GM21717 (cell line): ENCODE data around the gene ZBTB7B.

Experiments used
- ATAC-seq: cut with Tn5 transposase; IDR thresholded peaks from one replicate; pipeline ENCODE4 v1.9.1; 2021; ENCODE audit warnings: mild to moderate bottlenecking, moderate library complexity; ENCODE audit not compliant: unreplicated experiment

ZBTB7B gene

GRCh38 chr1:155014709-155015508, 12.3 kb downstream of the ZBTB7B start:
- ATAC-seq, result no peak

- no peak for ATAC-seq
Observed at GRCh38 chr1:155015527-155016230, 13.1 kb downstream of the ZBTB7B start.

GRCh38 chr1:155016231-155016831, 13.7 kb downstream of the ZBTB7B start:
- no peak for ATAC-seq

- ATAC-seq, result peak; percentile 56
Observed at GRCh38 chr1:155017041-155017945, 14.7 kb downstream of the ZBTB7B start.

- no peak for ATAC-seq
Observed at GRCh38 chr1:155017946-155018316, 15.3 kb downstream of the ZBTB7B start.

GRCh38 chr1:155018617-155019348, 16.2 kb downstream of the ZBTB7B start:
- ATAC-seq, result no peak

- no peak for ATAC-seq
Observed at GRCh38 chr1:155019377-155020245, 17.0 kb downstream of the ZBTB7B start.

GRCh38 chr1:155022136-155022926, 19.7 kb downstream of the ZBTB7B start:
- ATAC-seq, result no peak

- no peak for ATAC-seq
Observed at GRCh38 chr1:155022927-155023236, 20.3 kb downstream of the ZBTB7B start.

GRCh38 chr1:155023627-155024026, 21.0 kb downstream of the ZBTB7B start:
- no peak for ATAC-seq

GRCh38 chr1:155024315-155024714, 21.7 kb downstream of the ZBTB7B start:
- ATAC-seq, result no peak

GRCh38 chr1:155026154-155026553, 23.6 kb downstream of the ZBTB7B start:
- ATAC-seq, result no peak

GRCh38 chr1:155026588-155026987, 24.0 kb downstream of the ZBTB7B start:
- ATAC-seq, result no peak

- ATAC-seq, result no peak
Observed at GRCh38 chr1:155029513-155030242, 27.1 kb downstream of the ZBTB7B start.

- ATAC-seq, result no peak
Observed at GRCh38 chr1:155030243-155030795, 27.7 kb downstream of the ZBTB7B start.

- ATAC-seq, result no peak
Observed at GRCh38 chr1:155030899-155031298, 28.3 kb downstream of the ZBTB7B start.

- ATAC-seq, result no peak
Observed at GRCh38 chr1:155032886-155033285, 30.3 kb downstream of the ZBTB7B start.

GRCh38 chr1:155033524-155033923, 30.9 kb downstream of the ZBTB7B start, which contains the start of the genes DCST1 and DCST2:
DCST1 (plus strand) TSS chr1:155033824; CDS start chr1:155034037, 213 bp downstream.
DCST2 (minus strand) TSS chr1:155033781; CDS start chr1:155033701, 80 bp downstream.
- no peak for ATAC-seq
